Thoracic aorta (tissue), 2 donors: ENCODE measurements around the gene SYK. TPM values are rescaled to one million over a fixed set of nuclear protein-coding genes. Genes with fewer than 3 reads are reported as not detected.

Experiments used
- ATAC-seq: fragments of 150-250 bp; one replicate; pipeline ENCODE4 v1.8.0; 2017; ENCODE audit warnings: low read depth; ENCODE audit not compliant: insufficient number of reproducible peaks, low FRiP score
- DNase-seq: peaks from one replicate; pipeline ENCODE4 v3.0.0-alpha.2; 2020; ENCODE audit warnings: low spot score
- H3K27ac ChIP-seq, 2 donors: fragments of 200-600 bp; sonication (generic); 1 replicate in 1 of 2; 2 replicates in 1 of 2; pipeline ENCODE4 v1.5.1; 2016; ENCODE audit warnings: mild to moderate bottlenecking in 2 of 2, moderate library complexity in 2 of 2
- H3K27me3 ChIP-seq: fragments of 200-600 bp; sonication (generic); replicated peaks from 2 replicates; pipeline ENCODE4 v1.6.0; 2016; ENCODE audit warnings: mild to moderate bottlenecking; ENCODE audit not compliant: insufficient read depth
- H3K36me3 ChIP-seq: fragments of 200-600 bp; sonication (generic); one replicate; pipeline ENCODE4 v1.5.1; 2016
- H3K4me1 ChIP-seq, 2 donors: fragments of 200-600 bp; sonication (generic); 1 replicate in 1 of 2; 2 replicates in 1 of 2; pipeline versions ENCODE4 v1.5.1 to v1.6.0; 2016; ENCODE audit warnings: low read depth in 2 of 2, mild to moderate bottlenecking in 1 of 2; ENCODE audit not compliant: control insufficient read depth in 1 of 2
- H3K4me3 ChIP-seq: fragments of 200-600 bp; sonication (generic); 2 replicates; pipeline ENCODE4 v1.5.1; 2016; ENCODE audit warnings: mild to moderate bottlenecking
- H3K9me3 ChIP-seq: fragments of 200-600 bp; sonication (generic); 2 replicates; pipeline ENCODE4 v1.5.1; 2016
- CTCF ChIP-seq: fragments of 200-600 bp; sonication (generic); IDR thresholded peaks from one replicate; pipeline ENCODE4 v1.5.1; 2019; ENCODE audit warnings: antibody characterized with exemption
- total RNA-seq, 2 donors: library from RNA; depleted of rRNA; stranded (reverse); fragments of >200 nt; gene quantifications; one replicate each; pipeline versions ENCODE4 v1.1.0 to v1.2.3, GENCODE V29; 2016

The SYK gene
- total RNA-seq, 2 donors from 2014 or later, result 18.1 to 23.3 TPM

- H3K36me3 ChIP-seq, result no peaks in the 10 kb centered on the region
- peaks cover 0 to 10% of the 10 kb centered on the region in 2 donors for H3K4me1 ChIP-seq
- TF ChIP-seq CTCF, result no peak
- no peaks in the 10 kb centered on the region for H3K27me3 ChIP-seq
- no peaks in the 10 kb centered on the region for H3K9me3 ChIP-seq
- no peak for DNase-seq
- no peak for ATAC-seq
- no peak overlapping the region for H3K4me3 ChIP-seq
- no peak overlapping the region for H3K27ac ChIP-seq
These were observed 53.1 kb downstream of the SYK start for GRCh38 chr9:90854637-90855175.

DNA sequence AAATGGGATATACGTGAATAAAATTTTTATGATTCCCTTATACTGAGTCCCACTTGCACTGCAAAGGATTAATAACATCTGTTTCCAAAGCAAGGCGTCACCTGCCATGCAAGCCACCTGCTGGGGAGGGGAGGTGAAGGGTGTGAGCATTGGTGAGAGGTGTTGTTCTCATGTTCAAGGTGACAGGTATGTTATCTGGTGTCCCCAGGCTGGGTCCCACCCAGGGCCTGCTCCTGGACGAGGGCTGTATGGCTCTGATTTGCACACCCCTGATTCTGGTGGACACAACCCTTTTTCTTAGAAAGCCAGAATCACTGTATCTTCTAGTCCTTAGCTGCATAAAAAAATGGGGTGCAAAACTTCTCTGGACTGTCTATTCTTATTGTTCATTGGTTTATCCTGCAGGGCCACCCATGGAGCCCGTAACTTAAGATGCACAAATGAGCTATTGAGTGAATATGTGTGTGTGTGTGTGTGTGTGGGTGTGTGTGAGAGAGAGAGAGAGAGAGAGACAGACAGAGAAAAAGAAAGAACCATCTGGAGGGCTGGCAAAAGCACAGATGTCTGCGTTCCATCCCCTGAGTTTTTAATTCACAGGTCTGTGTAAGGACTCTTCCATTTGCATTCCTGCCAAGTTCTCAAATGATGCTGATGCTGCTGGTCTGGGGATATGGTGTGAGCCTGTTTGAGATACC lies 53.7 kb downstream of the SYK start:
- no peak overlapping the region for H3K4me3 ChIP-seq

DNA sequence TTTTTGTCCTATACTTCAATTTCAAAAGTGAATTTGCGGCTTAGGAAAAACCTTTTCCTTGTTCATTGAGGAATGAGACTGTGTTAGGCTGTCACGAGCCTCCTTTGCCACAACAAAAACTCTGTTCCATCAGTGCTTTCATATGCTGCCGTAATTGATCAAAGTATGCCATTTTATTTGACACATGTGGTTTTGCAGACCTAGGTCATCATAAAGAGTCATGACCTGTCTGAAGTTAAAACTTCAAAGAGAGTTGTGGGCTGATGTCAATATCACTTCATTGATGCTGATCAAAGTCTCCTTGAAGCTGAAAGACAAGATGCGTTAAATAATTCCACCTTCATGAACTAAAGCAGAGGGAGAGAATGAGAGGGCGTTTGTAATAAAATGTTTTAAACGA lies 55.5 kb downstream of the SYK start:
- H3K36me3 ChIP-seq, result no peaks in the 10 kb centered on the region
- no peak overlapping the region for H3K4me3 ChIP-seq
- H3K27ac ChIP-seq, result no peak overlapping the region
- H3K9me3 ChIP-seq, result no peaks in the 10 kb centered on the region
- ATAC-seq (no peak), DNase-seq (no peak)
- H3K27me3 ChIP-seq, result no peaks in the 10 kb centered on the region
- no peak for TF ChIP-seq CTCF
- peaks cover 0 to 9% of the 10 kb centered on the region in 2 donors for H3K4me1 ChIP-seq

More for the DNA sequence above, 53.7 kb downstream of the SYK start:
- no peaks in the 10 kb centered on the region for H3K36me3 ChIP-seq
- peaks cover 0 to 10% of the 10 kb centered on the region in 2 donors for H3K4me1 ChIP-seq
- no peaks in the 10 kb centered on the region for H3K9me3 ChIP-seq
- no peak overlapping the region for H3K27ac ChIP-seq
- no peak for ATAC-seq
- no peaks in the 10 kb centered on the region for H3K27me3 ChIP-seq
- no peak for TF ChIP-seq CTCF
- no peak for DNase-seq

DNA sequence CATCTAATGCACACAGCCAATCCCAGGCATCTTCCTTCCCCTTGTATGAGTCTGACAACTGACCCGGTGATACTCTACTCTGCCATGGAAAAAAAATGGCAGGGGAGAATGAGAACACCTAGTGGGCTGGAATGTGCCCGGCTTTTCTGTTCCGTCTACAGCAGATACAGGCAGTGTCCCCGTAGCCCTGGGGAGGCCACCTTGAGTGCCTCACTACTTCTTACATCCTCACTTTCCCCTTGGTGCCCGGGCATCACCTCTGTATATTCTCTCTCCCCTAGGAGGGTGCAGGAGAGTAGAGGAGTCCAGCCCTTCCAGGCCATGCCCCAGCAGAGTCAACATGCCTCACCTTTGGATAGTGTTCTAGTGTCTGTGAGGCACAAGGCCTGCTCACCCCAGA lies 56.2 kb downstream of the SYK start:
- no peaks in the 10 kb centered on the region for H3K36me3 ChIP-seq
- no peak overlapping the region for H3K27ac ChIP-seq
- peaks cover 0 to 1% of the 10 kb centered on the region in 2 donors for H3K4me1 ChIP-seq
- no peaks in the 10 kb centered on the region for H3K9me3 ChIP-seq
- H3K4me3 ChIP-seq, result no peak overlapping the region
- H3K27me3 ChIP-seq, result no peaks in the 10 kb centered on the region
- ATAC-seq (no peak), DNase-seq (no peak)
- TF ChIP-seq CTCF, result no peak

- H3K27me3 ChIP-seq, result no peaks in the 10 kb centered on the region
- H3K27ac ChIP-seq, result no peak overlapping the region
- H3K9me3 ChIP-seq, result no peaks in the 10 kb centered on the region
- no peak for TF ChIP-seq CTCF
- H3K4me3 ChIP-seq, result no peak overlapping the region
- ATAC-seq (no peak), DNase-seq (no peak)
- H3K36me3 ChIP-seq, result no peaks in the 10 kb centered on the region
- no peaks in the 10 kb centered on the region for H3K4me1 ChIP-seq
These were observed 56.9 kb downstream of the SYK start for GRCh38 chr9:90858457-90858901.
